NCI-H82 (cell line): ENCODE results near the gene IL17RD.

Source experiments
- DNase-seq: peaks from one replicate; lab custom pipeline; 2025; lab: John Stamatoyannopoulos, UW

Gene IL17RD

DNA sequence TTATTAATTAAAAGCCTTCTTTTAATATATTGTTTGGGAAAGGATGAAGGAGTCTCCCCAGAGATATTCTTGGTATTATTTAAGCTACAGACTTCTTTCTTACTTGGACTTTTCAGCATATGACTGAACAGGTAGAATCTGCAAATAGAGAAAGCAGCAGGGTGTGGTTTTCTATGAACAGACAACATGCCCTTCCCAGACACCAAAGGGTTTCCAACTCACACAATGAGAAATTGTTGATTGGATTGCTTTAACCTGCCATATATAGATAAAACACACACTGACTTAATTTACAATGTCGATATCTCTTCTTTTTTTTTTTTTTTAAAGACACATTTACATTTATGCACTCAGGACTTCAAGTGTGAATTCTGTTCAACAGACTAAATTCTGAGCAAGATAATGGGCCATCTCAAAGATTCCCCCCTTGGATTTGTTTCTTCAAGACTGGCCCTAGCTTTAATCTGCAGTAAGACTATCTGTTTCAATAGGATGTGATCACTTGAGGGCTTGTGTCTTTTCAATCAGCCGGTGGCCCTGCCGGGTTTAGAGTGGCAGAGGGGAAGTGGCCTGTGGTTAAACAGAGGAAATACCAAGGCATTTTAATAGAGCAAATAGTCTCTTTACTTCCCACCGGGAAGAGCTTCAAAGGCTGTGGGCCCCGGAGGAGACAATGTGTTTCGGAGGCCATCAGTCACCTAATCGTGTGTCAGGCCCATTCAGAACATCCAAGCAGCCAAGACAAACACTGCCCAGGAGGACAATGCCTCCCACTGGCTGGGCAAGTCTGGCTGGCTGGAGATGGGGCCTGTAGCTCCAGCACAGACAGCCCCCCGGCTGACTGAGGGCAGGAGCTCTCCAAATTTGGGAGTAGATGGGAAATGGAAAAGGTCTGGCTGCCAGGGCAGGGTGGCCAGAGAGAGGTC is 6.1 kb downstream of the IL17RD start:
- DNase-seq, result no peak

DNA sequence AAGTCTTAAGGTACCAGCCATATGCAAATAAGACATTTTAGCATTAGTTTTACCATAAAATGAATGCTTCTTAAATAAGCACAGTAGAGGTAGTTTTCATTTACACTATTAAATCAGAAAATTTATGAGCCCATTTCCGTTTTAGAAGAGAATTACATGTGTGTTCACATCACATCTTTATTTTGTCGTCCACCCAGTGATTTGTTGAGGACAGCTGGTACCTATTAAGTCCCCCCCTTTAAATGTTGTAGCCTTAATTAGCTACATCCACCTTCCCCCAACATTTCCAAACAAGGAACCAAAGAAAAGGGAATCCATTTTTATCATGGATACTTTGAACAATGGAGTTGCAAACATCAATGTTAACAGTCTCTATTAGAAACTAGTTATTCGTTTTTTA is 6.8 kb downstream of the IL17RD start:
- DNase-seq, result no peak

DNA sequence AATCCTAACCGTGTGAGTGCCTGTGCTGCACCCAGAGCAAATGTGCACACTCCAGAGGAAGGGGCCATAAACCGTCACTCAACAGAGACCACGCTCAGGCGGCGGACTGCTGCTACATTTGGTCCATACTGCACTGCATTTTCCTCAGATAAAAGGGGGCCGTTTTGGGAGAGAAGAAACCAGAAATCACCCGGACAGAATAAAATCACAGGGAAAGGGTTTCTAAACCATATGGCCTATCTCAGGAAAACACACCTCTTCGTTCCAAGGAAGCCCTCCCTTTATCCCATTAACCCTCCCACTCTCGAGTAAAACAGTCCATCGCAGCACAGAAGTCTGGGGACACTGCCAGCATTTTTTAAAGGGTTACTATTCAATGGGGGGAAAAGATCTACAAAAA is 7.6 kb downstream of the IL17RD start:
- peak; percentile 4 for DNase-seq

GRCh38 chr3:57155310-57155643 is 9.9 kb downstream of the IL17RD start:
- no peak for DNase-seq

- no peak for DNase-seq
Measured at GRCh38 chr3:57154470-57155309, 10.5 kb downstream of the IL17RD start.

DNA sequence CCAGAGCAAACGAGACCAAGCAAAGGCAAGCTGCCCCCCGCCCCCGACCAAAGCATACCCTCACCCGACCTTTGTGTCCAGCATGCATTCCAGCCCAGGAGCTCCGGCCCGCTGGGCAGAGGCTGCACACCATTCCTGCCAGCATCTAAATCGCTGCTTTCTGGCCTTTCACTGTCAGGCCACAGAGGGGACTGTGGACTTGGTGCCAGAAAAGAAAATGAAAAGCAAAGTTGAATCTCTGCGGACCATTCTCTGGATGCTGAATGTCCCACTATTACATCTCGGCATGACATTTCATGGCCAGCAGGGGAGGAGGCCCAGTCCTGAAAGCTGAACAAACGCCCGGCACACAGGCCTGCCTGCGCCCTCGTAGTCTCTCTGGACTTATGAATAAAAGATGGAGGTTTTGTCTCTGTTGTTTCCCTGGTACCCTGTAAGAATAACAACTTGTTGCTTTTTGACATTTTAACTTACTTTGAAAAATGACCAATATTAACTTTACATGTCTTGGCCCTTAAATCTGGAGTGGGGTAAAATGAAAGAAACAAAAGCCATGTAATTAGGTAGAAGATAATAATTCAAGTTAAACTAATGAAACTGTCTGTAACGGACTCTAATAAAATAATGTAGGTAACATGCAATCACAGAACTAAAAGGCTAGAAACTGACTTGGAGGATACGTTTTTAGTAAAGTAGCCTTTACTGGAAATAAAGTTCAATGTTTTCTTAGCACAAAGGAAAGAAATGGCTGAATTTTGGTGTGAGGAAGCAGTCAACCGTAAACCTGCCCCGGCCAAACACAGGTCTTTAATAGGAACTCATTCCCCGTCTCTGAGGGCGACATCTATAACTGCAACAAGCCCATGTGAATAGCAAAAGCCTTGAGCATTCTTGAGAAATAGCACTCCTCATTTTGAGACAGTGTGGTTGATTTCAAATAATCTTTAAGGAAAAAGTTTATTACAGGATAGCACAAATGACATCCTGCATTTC is 12.7 kb downstream of the IL17RD start:
- DNase-seq, result no peak

DNA sequence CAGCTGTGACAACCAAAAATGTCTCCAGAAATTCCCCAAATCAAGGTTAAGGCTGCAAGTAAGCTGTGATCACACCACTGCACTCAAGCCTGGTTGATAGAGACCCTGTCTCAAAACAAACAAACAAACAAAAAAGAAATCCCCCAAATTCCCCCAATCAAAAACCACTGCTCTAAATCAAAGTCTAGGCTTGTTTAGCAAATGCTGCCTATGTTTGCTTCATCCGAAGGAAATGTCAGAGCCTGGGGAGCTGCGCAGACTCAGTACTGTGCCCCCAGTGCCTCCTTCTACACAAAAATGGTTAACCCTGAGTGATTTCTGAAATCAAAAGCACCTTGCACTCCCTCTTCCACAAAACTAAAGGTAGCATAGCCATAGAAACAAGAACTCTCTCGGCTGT is 13.4 kb downstream of the IL17RD start:
- DNase-seq, result no peak

GRCh38 chr3:57151021-57151449 is 14.1 kb downstream of the IL17RD start:
- no peak for DNase-seq

DNA sequence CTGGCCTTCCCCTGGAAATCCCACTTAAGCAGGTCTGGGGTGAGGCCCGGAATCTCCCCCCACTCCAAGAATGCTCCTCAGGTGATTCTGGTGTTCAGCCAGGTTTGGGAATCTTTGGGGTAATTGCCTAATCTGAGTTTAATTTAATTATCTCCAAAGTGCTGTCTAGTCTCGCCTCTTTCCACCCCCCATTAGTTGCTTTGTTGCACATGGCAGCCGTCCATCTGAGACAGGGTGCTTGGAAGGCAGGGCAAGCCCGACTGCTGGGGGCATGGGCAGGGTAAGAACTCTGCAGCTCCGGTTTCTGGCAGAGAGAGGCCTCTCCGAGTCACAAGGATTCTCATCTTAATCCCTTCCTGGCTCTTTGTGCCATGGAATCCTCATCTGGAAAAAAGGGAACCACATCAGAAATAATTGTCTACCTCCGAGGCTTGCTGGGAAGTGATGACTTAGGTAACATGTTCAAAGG is 15.0 kb downstream of the IL17RD start:
- DNase-seq, result peak; percentile 10

DNA sequence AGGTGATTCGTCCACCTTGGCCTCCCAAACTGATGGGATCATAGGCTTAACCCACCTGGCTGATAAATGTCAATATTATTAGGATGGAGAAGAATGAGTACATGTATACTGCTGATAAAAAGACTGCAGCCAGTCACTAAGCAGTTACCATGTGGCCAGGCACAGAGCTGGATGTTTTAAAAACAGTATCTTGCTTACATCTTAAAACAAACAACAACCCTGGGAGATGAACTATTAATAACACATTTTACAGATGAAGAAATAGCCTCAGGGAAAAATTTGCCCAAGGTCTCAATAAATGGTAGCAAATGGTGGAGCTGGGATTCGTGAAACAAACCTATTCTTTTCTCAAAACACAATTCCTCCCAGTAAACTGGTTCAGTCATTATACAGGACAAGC is 18.1 kb downstream of the IL17RD start:
- no peak for DNase-seq

GRCh38 chr3:57145852-57146251 is 19.3 kb downstream of the IL17RD start:
- DNase-seq, result no peak

DNA sequence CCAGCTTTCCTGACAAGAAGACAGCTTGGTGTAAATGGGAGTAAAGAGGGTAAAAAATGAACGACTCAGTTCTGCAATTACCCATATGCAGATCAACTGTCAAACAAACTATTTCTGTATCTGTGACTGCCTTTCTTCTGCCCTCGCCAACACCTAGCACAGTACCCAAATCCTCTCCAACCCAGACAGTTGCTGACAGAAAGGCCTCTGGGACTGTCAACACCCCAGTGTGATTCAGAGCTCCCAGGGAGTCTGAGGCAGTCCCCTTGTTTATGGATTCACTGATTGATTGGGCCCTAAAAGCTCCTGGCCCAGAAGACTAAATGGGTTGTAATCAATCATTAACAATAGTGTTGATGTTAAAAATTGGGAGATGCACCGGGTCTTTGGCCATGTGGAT is 20.2 kb downstream of the IL17RD start:
- DNase-seq, result no peak

GRCh38 chr3:57143886-57144459 is 21.2 kb downstream of the IL17RD start:
- DNase-seq, result no peak

- DNase-seq, result no peak
Measured at GRCh38 chr3:57142411-57142723, 22.8 kb downstream of the IL17RD start.

DNA sequence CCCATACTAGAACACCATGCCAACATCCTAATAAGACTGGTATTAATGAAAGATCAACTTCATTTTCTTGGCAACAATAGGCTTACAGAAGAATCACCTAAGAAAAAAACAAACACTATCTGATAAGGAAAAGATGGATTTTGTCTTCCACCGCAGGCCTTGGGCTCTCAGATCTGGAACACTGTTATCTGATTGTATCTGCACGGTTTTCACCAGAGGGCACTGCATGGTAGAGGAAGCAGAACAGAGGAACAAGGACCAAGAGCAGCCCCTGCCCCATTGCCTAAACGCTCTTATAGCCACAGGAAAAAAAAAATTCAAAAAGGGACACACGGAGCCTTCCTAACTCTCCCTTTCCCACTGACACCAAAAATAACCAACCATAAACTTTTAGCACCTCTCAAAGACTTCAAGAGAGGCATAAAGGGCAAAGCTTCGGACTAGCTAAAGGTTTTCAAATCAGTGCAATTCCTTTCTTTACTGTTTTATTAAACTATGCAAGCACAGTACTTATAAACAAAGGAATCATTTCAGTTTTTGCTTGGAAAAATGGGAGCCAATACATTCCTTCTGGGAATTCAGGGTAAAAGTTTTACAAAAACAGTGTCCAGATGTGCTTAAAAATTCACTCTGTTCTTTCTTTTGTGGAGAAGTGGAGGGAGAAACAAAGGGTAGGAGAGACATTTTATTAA is 23.3 kb downstream of the IL17RD start:
- DNase-seq, result no peak

DNA sequence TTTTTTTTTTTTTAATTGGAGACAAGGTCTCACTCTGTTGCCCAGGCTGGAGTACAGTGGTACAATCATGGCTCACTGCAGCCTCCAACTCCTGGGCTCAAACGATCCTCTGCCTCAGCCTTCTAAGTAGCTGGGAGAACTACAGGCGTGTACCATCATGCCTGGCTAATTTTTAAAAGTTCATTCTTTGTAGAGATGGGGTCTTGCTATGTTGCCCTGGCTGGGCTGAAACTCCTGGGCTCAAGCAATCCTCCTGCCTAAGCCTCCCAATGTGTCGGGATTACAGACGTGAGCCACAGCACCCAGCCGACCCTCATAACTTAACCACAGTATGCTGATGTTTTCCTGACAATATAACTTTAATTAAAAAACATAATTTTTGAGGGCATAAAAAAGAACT is 24.3 kb downstream of the IL17RD start:
- no peak for DNase-seq

GRCh38 chr3:57135964-57136719 is 29.0 kb downstream of the IL17RD start:
- no peak for DNase-seq

DNA sequence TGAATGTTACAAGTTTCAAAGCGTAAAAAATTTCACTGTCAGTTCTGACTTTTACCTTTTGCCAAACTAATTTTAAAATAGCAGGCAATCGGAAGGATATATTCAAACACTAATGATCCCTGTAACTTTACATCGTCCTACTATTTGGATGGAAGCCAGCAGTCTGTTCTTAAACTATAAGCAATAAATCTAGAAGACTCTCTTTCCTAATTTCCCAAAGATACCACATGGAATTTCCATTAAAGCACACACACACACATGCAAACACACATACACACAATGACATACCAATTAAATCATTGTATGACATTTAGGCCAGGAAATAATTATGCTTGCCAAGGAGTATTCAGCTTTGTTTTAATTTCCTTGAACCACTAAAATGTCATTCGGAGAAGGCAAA is 32.0 kb downstream of the IL17RD start:
- no peak for DNase-seq

DNA sequence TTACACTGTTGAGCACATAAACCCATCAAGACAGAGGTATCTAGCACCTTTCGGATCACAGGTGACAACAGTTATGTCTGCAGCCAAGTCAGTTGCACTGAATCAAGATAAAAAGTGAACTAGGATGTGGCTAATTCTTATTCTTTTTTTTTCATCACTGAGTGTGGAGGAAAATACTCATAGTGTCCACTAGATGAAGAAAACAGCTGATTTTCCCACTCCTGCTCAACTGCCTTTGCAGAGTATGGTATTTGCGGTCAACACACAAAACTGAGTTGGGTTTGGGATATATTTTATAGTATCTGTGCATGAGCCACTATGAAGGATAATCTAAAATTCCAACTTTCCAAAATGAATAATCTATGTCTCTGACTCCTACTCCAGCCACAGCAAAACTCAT is 32.5 kb downstream of the IL17RD start:
- DNase-seq, result no peak

DNA sequence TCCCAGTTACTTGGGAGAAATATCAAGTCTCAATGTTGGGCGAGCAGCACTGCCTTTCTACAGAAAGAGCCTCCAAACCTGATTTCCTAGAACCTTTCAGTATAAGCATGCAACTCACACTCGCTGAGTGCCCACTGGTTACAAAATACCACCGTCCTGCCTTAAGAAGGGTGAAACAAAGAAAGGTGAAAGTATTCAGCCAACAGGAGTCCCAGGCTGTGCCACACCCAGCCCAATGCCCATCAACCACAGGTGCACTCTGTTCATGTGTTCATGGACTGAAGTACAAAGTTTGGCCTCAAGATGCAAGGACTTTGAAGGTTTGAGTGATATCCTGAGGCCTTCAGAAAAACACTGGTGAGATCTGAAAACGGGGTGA is 34.0 kb downstream of the IL17RD start:
- no peak for DNase-seq
